Measurements from ENCODE around the gene PROM1. TPM values are rescaled to one million over a fixed set of nuclear protein-coding genes. Genes with fewer than 3 reads are reported as not detected.

Gene PROM1
- total RNA-seq, 2 donors from 2014 or later: 23.7 to 24.6 TPM

DNA sequence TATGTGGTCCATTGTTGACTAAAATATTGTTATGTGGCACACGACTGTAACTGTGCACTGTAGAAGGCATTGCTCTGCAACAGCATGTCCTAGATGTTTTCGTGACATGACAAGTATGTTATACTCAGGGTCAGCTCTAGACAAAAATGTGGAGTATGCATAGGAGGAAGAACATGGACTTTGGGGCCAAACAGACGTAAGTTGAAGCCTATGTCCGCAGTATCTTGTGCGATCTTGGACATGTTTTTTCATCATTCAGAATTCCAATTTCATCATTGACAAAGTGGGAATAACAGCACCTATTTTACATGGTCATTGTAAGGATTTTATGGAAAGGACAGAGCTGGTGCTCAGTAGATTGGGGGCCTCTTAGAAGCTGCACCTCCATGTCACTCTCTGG lies 27.7 kb upstream of the PROM1 start:
- TF ChIP-seq, protein P1, sequence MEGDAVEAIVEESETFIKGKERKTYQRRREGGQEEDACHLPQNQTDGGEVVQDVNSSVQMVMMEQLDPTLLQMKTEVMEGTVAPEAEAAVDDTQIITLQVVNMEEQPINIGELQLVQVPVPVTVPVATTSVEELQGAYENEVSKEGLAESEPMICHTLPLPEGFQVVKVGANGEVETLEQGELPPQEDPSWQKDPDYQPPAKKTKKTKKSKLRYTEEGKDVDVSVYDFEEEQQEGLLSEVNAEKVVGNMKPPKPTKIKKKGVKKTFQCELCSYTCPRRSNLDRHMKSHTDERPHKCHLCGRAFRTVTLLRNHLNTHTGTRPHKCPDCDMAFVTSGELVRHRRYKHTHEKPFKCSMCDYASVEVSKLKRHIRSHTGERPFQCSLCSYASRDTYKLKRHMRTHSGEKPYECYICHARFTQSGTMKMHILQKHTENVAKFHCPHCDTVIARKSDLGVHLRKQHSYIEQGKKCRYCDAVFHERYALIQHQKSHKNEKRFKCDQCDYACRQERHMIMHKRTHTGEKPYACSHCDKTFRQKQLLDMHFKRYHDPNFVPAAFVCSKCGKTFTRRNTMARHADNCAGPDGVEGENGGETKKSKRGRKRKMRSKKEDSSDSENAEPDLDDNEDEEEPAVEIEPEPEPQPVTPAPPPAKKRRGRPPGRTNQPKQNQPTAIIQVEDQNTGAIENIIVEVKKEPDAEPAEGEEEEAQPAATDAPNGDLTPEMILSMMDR (IDR thresholded peaks at IDR 0.05): no peak
- no peak for TF ChIP-seq POLR2A (IDR thresholded peaks at IDR 0.05)
- intact Hi-C loops (cut with DNase I): no loop called here
- H3K27ac ChIP-seq: no peak overlapping the region
- H3K4me1 ChIP-seq: no peaks in the 10 kb centered on the region
- no peak overlapping the region for H3K4me3 ChIP-seq
- H3K36me3 ChIP-seq (replicated peaks in 1 of 2; ENCODE audit: insufficient read depth in 1 of 2, low read depth in 2 of 2): no peaks in the 10 kb centered on the region
- H3K9me3 ChIP-seq: no peaks in the 10 kb centered on the region
- WGBS, 2 donors: 87 to 90% methylated on average over 5 of the region's 5 CpGs
- DNase-seq: no peak
- no peak for ATAC-seq
- H3K27me3 ChIP-seq: no peaks in the 10 kb centered on the region

DNA sequence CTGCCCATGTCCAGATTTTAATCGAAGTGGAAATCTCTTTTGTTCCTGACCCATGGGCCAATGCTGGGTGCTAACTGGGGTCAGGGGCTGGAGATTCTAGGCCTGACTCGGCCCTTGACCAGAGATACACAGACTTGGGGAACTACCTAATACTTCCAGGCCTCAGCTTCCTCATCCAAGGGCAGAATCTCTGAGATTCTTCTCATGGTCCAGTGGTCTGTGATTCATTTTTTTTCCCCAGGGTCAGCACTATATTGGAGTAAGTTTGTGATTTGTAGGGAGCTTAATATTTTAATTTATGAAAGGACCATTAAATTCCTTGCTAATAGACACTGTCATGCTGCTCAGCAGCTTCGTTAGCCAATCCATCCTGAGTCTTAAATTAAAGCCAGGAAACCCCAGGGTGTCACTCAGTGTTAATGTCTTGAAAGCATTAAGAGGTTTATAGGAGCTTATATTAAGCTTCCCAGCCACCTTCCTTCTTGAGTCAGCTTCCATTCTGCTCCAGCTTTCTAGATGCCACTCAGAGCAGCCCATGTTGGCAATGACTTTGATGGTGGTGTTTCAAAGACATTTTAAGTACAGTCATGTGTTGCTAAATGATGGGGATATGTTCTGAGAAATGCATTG lies 27.0 kb upstream of the PROM1 start:
- Histone ChIP-seq H3K27me3 (no peaks in the 10 kb centered on the region), H3K36me3 (replicated peaks in 1 of 2; ENCODE audit: insufficient read depth in 1 of 2, low read depth in 2 of 2) (no peaks in the 10 kb centered on the region), H3K4me3 (no peak overlapping the region), H3K4me1 (no peaks in the 10 kb centered on the region), H3K27ac (no peak overlapping the region), H3K9me3 (no peaks in the 10 kb centered on the region)
- TF ChIP-seq, protein P1 (IDR thresholded peaks at IDR 0.05): no peak
- no peak for TF ChIP-seq POLR2A (IDR thresholded peaks at IDR 0.05)
- intact Hi-C loops (cut with DNase I): no loop called here
- DNase-seq (no peak), ATAC-seq (no peak)
- WGBS, 2 donors: 60 to 65% methylated on average over 3 of the region's 3 CpGs

DNA sequence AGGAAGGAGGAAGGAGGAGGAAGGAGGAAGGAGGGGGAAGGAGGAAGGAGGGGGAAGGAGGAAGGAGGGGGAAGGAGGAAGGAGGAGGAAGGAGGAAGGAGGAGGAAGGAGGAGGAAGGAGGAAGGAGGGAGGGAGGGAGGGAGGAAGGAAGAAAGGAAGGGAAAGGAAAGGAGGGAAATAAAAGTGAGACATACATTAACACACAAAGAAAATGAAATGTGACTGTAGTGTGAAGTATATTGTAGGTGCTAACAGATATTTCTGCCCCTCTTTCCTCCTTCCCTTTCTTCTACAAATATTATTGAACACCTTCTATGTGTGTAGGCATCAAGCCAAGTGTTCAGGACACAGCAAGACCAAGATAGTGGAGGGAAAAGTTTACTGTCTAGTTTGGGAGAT lies 26.4 kb upstream of the PROM1 start:
- intact Hi-C loops (cut with DNase I): no loop called here

GRCh38 chr4:16109256-16109655 lies 25.4 kb upstream of the PROM1 start:
- H3K27me3 ChIP-seq: no peaks in the 10 kb centered on the region
- intact Hi-C loops (cut with DNase I): no loop called here
- no peak overlapping the region for H3K27ac ChIP-seq
- ATAC-seq (no peak), DNase-seq (no peak)
- H3K9me3 ChIP-seq: no peaks in the 10 kb centered on the region
- 84 to 89% methylated on average over 6 of the region's 6 CpGs for WGBS, 2 donors
- TF ChIP-seq, protein P1 (IDR thresholded peaks at IDR 0.05): no peak
- no peak for TF ChIP-seq POLR2A (IDR thresholded peaks at IDR 0.05)
- H3K4me3 ChIP-seq: no peak overlapping the region
- peaks cover 5% of the 10 kb centered on the region for H3K4me1 ChIP-seq
- H3K36me3 ChIP-seq (replicated peaks in 1 of 2; ENCODE audit: insufficient read depth in 1 of 2, low read depth in 2 of 2): no peaks in the 10 kb centered on the region

More for the DNA sequence above, 26.4 kb upstream of the PROM1 start:
- H3K27me3 ChIP-seq: no peaks in the 10 kb centered on the region
- H3K4me3 ChIP-seq: no peak overlapping the region
- H3K36me3 ChIP-seq (replicated peaks in 1 of 2; ENCODE audit: insufficient read depth in 1 of 2, low read depth in 2 of 2): no peaks in the 10 kb centered on the region
- DNase-seq: no peak
- no peaks in the 10 kb centered on the region for H3K4me1 ChIP-seq
- no peak overlapping the region for H3K27ac ChIP-seq
- ATAC-seq: no peak
- TF ChIP-seq, protein P1 (IDR thresholded peaks at IDR 0.05): no peak
- no peak for TF ChIP-seq POLR2A (IDR thresholded peaks at IDR 0.05)
- H3K9me3 ChIP-seq: no peaks in the 10 kb centered on the region

- 75 to 90% methylated on average over 6 of the region's 6 CpGs for WGBS, 2 donors
- Histone ChIP-seq H3K27me3 (no peaks in the 10 kb centered on the region), H3K36me3 (replicated peaks in 1 of 2; ENCODE audit: insufficient read depth in 1 of 2, low read depth in 2 of 2) (no peaks in the 10 kb centered on the region), H3K4me3 (no peak overlapping the region), H3K9me3 (no peaks in the 10 kb centered on the region), H3K27ac (no peak overlapping the region), H3K4me1 (peaks cover 6% of the 10 kb centered on the region)
- TF ChIP-seq, protein P1 (IDR thresholded peaks at IDR 0.05): no peak
- TF ChIP-seq POLR2A (IDR thresholded peaks at IDR 0.05): no peak
- ATAC-seq (no peak), DNase-seq (no peak)
- intact Hi-C loops (cut with DNase I): no loop called here
Observed at GRCh38 chr4:16106956-16107355, 23.1 kb upstream of the PROM1 start.

Data from body of pancreas (tissue), 4 donors.